Right atrium auricular region (tissue), 2 donors: Measurements from ENCODE around the gene SNX21. TPM values are rescaled to one million over a fixed set of nuclear protein-coding genes. Genes with fewer than 3 reads are reported as not detected.
"Not testable (repeated sequence)": the region's sequence is repeated elsewhere in the genome, so short reads cannot be mapped to it uniquely, and the experiment has no call there.

Experiments
- DNase-seq: peaks from one replicate; pipeline ENCODE4 v3.0.0-alpha.2; 2019; ENCODE audit warnings: low spot score
- H3K27ac ChIP-seq, 2 donors: fragments of 200-600 bp; sonication (generic); 1 replicate in 1 of 2; 2 replicates in 1 of 2; pipeline ENCODE4 v1.5.1; 2016 to 2019
- H3K27me3 ChIP-seq, 2 donors: fragments of 200-600 bp; sonication (generic); one replicate each; pipeline versions ENCODE4 v1.5.1 to v1.6.0; 2017 to 2019
- H3K36me3 ChIP-seq: fragments of 200-600 bp; sonication (generic); one replicate; pipeline ENCODE4 v1.5.1; 2016
- H3K4me1 ChIP-seq, 2 donors: fragments of 200-600 bp; sonication (generic); one replicate each; pipeline versions ENCODE4 v1.5.1 to v1.6.0; 2017 to 2019
- H3K4me3 ChIP-seq, 2 donors: fragments of 200-600 bp; sonication (generic); 1 replicate in 1 of 2; 2 replicates in 1 of 2; pipeline ENCODE4 v1.5.1; 2017 to 2019; ENCODE audit warnings: mild to moderate bottlenecking in 1 of 2, moderate library complexity in 1 of 2
- H3K9me3 ChIP-seq, 2 donors: fragments of 200-600 bp; sonication (generic); one replicate each; pipeline ENCODE4 v1.5.1; 2019
- CTCF ChIP-seq, 2 donors: fragments of 200-600 bp; sonication (generic); IDR thresholded peaks; one replicate each; pipeline ENCODE4 v1.5.1; 2019; ENCODE audit warnings: antibody characterized with exemption in 2 of 2
- total RNA-seq, 2 donors: library from RNA; depleted of rRNA; stranded (reverse); fragments of >200 nt; gene quantifications; one replicate each; pipeline ENCODE4 v1.1.0, GENCODE V29; 2016

The SNX21 gene
- total RNA-seq, result 10 to 100 TPM; 43.5 to 54.7 TPM

DNA sequence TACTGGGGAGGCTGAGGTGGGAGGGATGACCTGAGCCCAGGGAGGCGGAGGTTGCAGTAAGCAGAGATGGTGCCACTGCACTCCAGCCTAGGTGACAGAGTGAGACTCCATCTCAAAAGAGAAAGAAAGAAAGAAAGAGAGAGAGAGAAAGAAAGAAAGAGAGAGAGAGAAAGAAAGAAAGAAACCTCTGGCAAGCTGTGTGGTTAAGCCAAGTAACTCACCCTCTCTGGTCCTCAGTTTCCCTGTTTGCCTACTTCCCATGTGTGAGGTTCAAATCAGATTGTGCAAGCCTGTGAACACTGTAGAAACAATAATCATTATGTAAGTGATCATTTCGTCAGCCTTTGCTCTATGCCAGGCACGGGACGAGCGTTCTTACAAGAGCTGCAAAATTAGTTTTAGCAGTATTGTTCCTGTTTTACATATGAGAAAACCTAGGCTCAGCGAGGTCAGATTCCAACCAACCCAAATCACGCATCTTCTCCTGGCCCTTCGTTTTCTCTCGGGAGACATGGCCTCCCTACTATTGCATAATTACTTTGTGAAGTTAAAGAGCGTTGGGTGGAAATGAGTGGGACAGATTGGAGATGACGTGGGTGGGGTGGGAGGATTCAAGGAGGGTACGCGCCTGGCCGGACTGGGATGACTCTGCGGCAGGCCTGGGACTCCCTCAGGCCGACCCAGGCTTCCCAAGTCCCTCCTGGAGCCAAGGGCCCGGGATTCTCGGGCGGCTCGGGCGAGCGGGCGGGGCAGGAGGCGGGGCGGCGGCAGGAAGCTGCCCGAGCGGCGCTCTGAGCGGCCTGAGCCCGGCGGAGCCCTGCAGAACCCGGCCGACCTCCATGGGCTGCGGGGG lies at the start of gene SNX21:
SNX21 (plus strand) TSS at position 770 of the 853 bp plus-strand sequence. CDS start 121 bp downstream, outside the sequence.
- Histone ChIP-seq H3K36me3 (no peaks in the 10 kb centered on the region), H3K9me3 (no peaks in the 10 kb centered on the region), H3K27me3 (no peaks in the 10 kb centered on the region), H3K27ac (peak within 1 kb of the TSS; percentile 97 to 99), H3K4me1 (peaks cover 0 to 43% of the 10 kb centered on the region in 2 donors), H3K4me3 (peak within 1 kb of the TSS; percentile 85 to 88)
- no peak for TF ChIP-seq CTCF (IDR thresholded peaks at IDR 0.05)
- peak; percentile 95 for DNase-seq

- Histone ChIP-seq H3K36me3 (no peaks in the 10 kb centered on the region), H3K4me3 (no peak overlapping the region), H3K9me3 (no peaks in the 10 kb centered on the region), H3K4me1 (peaks cover 0 to 10% of the 10 kb centered on the region in 2 donors), H3K27ac (no peak overlapping the region), H3K27me3 (no peaks in the 10 kb centered on the region)
- no peak for TF ChIP-seq CTCF (IDR thresholded peaks at IDR 0.05)
- DNase-seq, result no peak
Measured at GRCh38 chr20:45788351-45788750, 45.2 kb upstream of the SNX21 start.

DNA sequence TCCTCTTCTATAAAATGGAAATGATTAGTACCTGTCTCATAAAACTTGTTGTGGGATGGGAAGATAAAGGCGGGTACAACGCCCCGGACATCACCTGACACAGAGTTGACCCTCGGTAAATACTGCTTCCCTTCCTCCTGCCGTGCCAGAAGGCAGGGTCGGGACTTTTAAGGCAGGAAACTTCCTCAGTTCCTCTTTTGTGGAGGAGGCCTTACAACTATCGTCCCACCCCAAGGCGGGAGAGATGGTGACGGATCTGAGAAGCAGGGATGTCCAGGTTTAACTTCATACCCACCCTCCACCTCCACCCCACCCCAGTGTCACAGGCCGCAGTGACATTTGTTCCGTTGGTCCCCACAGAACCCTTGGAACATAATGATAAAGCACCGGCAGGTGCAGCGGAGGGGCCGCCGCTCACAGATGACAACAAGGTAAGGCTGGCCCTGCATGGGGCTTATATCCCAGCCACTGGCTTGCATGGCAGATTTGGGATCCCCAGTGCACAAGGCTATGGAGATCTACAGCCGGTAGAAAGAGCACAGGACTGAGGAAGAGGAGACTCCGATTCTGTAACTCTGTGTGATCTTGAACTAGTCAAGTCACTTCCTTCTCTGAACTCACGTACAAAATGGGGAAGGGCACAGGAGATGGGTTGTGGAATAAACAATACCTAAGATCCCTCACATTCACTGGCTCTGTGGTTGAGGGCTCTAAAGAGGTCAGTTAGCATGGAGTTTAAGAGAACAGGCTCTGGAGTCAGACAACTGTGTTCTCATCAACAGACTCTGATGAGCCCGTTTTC lies 41.1 kb upstream of the SNX21 start:
- Histone ChIP-seq H3K27ac (peak overlapping the region; percentile 91 to 92), H3K4me1 (peaks cover 0 to 10% of the 10 kb centered on the region in 2 donors), H3K36me3 (peaks cover 26% of the 10 kb centered on the region), H3K27me3 (no peaks in the 10 kb centered on the region), H3K4me3 (peak overlapping the region; percentile 89 to 99), H3K9me3 (no peaks in the 10 kb centered on the region)
- TF ChIP-seq CTCF (IDR thresholded peaks at IDR 0.05), result no peak
- DNase-seq, result no peak

DNA sequence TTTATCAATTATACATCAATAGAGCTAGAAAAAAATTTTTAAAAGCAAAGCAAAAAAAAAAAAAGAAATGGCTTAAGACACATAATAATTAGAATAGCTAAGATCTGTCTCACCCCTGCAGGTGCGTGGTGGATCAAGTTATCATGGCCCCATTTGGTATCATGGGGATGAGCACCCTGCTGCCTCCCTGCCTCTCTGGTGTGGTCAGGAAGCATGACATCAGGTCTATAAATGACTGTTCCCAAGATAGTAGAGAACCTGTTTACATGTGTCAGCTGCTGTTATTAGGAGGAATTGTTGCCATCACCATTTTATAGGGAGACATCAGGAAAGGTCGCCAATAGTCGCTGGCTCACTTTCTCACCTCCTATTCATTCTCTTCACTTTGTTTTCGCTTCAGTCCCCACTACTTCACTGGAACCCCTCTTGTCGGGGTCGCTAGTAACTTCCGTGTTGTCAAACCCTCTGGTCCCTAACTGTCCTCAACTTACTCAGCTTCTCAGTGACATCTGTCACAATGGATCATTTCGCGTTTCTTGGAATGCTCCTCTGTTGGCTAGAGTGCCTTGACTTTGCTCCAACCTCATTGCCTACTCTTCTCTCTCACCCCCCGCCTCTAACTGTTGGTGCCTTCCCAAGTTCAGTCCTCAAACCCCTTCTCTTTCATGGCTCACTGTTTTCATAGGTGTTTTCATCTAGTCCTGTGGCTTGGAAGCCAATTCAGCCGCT lies 37.1 kb upstream of the SNX21 start:
- Histone ChIP-seq H3K9me3 (no peaks in the 10 kb centered on the region), H3K27ac (peak overlapping the region; percentile 16 to 43), H3K36me3 (peaks cover 34% of the 10 kb centered on the region), H3K27me3 (no peaks in the 10 kb centered on the region), H3K4me3 (no peak overlapping the region), H3K4me1 (peaks cover 0 to 20% of the 10 kb centered on the region in 2 donors)
- no peak for TF ChIP-seq CTCF (IDR thresholded peaks at IDR 0.05)
- DNase-seq, result no peak

DNA sequence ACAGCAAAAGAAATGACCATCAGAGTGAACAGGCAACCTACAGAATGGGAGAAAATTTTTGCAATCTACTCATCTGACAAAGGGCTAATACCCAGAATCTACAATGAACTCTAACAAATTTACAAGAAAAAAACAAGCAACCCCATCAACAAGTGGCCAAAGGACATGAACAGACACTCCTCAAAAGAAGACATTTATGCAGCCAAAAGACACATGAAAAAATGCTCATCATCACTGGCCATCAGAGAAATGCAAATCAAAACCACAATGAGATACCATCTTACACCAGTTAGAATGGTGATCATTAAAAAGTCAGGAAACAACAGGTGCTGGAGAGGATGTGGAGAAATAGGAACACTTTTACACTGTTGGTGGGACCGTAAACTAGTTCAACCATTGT lies 36.1 kb upstream of the SNX21 start:
- peaks cover 44% of the 10 kb centered on the region for H3K36me3 ChIP-seq

DNA sequence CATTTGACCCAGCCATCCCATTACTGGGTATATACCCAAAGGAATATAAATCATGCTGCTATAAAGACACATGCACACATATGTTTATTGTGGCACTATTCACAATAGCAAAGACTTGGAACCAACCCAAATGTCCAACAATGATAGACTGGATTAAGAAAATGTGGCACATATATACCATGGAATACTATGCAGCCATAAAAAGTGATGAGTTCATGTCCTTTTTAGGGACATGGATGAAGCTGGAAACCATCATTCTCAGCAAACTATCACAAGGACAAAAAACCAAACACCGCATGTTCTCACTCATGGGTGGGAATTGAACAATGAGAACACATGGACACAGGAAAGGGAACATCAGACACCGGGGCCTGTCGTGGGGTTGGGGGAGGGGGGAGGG lies 35.6 kb upstream of the SNX21 start:
- H3K27me3 ChIP-seq, H3K27ac ChIP-seq, DNase-seq, H3K4me3 ChIP-seq, H3K9me3 ChIP-seq: not testable (repeated sequence)
- H3K4me1 ChIP-seq, result peaks cover 0 to 12% of the 10 kb centered on the region in 2 donors
- H3K36me3 ChIP-seq, result peaks cover 49% of the 10 kb centered on the region

More for the DNA sequence above, 36.1 kb upstream of the SNX21 start:
- not testable (repeated sequence) for H3K27me3 ChIP-seq, H3K9me3 ChIP-seq, H3K4me3 ChIP-seq, DNase-seq, H3K27ac ChIP-seq
- H3K4me1 ChIP-seq, result peaks cover 0 to 17% of the 10 kb centered on the region in 2 donors
